Mesendoderm (in vitro differentiated cells): ENCODE results near the gene OR2M4.
"Not testable (repeated sequence)": the region's sequence is repeated elsewhere in the genome, so short reads cannot be mapped to it uniquely, and the experiment has no call there.

Source experiments
- DNase-seq: peaks from one replicate; pipeline ENCODE4 v3.0.0; 2013
- H2AK5ac ChIP-seq: 2 replicates; pipeline ENCODE4 v1.6.1; 2013; ENCODE audit warnings: low read length, inconsistent platforms
- H2BK120ac ChIP-seq: 2 replicates; pipeline ENCODE4 v1.6.1; 2013; ENCODE audit warnings: low read depth, mild to moderate bottlenecking, low read length, moderate library complexity, mixed read lengths
- H2BK15ac ChIP-seq: replicated peaks from 2 replicates; pipeline ENCODE4 v1.6.1; 2013; ENCODE audit warnings: low read depth, mild to moderate bottlenecking, moderate library complexity
- H2BK5ac ChIP-seq: 2 replicates; pipeline ENCODE4 v1.6.1; 2013; ENCODE audit warnings: low read length, inconsistent platforms
- H3K18ac ChIP-seq: 2 replicates; pipeline ENCODE4 v1.6.1; 2013; ENCODE audit warnings: mild to moderate bottlenecking, low read length, mixed read lengths
- H3K23ac ChIP-seq: one replicate; pipeline ENCODE4 v1.6.1; 2013; ENCODE audit warnings: low read length
- H3K27ac ChIP-seq: 2 replicates; pipeline ENCODE4 v1.5.1; 2013; ENCODE audit warnings: low read depth, mild to moderate bottlenecking, inconsistent platforms, low read length, moderate library complexity
- H3K27me3 ChIP-seq: 2 replicates; pipeline ENCODE4 v1.6.1; 2013; ENCODE audit warnings: low read length, control low read depth, mild to moderate bottlenecking, inconsistent platforms; ENCODE audit not compliant: insufficient read depth, poor library complexity
- H3K36me3 ChIP-seq: 2 replicates; pipeline ENCODE4 v1.6.1; 2013; ENCODE audit warnings: low read length, inconsistent platforms; ENCODE audit not compliant: control insufficient read depth, insufficient read depth
- H3K4ac ChIP-seq: one replicate; pipeline ENCODE4 v1.6.1; 2013; ENCODE audit warnings: low read depth, mild to moderate bottlenecking, low read length, moderate library complexity
- H3K4me1 ChIP-seq: 2 replicates; pipeline ENCODE4 v1.6.1; 2013; ENCODE audit warnings: low read depth, low read length, inconsistent platforms; ENCODE audit not compliant: control insufficient read depth
- H3K4me2 ChIP-seq: 2 replicates; pipeline ENCODE4 v1.6.1; 2013; ENCODE audit warnings: low read length
- H3K4me3 ChIP-seq: 2 replicates; pipeline ENCODE4 v1.5.1; 2013; ENCODE audit warnings: mild to moderate bottlenecking, low read length
- H3K56ac ChIP-seq: one replicate; pipeline ENCODE4 v1.6.1; 2013; ENCODE audit warnings: low read length
- H3K79me1 ChIP-seq: 2 replicates; pipeline ENCODE4 v1.6.1; 2013; ENCODE audit warnings: low read length, inconsistent platforms
- H3K79me2 ChIP-seq: 2 replicates; pipeline ENCODE4 v1.6.1; 2013; ENCODE audit warnings: mild to moderate bottlenecking, low read length; ENCODE audit not compliant: control insufficient read depth, insufficient read depth
- H3K9ac ChIP-seq: 2 replicates; pipeline ENCODE4 v1.6.1; 2013; ENCODE audit warnings: low read length, inconsistent platforms
- H4K5ac ChIP-seq: one replicate; pipeline ENCODE4 v1.6.1; 2013; ENCODE audit warnings: low read length
- H4K8ac ChIP-seq: one replicate; pipeline ENCODE4 v1.6.1; 2013; ENCODE audit warnings: low read depth, mild to moderate bottlenecking, control low read depth, low read length, moderate library complexity
- WGBS: extraction: QIAGEN DNeasy Blood & Tissue Kit; methylation state at CpG from one replicate; pipeline ENCODE4 v1.1.7; 2013; ENCODE audit warnings: low lambda C conversion rate, missing lambda C conversion rate; ENCODE audit not compliant: insufficient coverage; ENCODE audit errors: extremely low coverage; 5-methylcytosine and 5-hydroxymethylcytosine counted together

The OR2M4 gene

DNA sequence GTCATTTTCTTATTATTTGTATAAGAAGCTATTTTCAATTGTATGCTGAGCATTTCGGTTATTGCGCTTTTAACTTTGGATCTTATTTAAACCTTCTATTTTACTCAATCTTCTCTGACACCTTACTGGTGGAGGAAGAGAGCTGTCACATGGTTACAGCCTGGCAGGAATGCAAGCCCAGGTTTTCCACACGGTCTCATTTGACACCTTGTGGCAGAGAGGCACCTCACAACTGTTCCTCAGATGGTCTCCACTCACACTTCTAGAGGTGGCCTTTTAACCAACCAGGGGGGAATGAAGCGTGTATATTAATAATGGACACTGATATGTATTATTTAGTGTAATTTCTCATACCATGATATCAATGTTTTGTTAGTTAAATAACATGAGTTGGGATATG is 37.0 kb downstream of the OR2M4 start:
- Histone ChIP-seq H3K36me3 (no peaks in the 10 kb centered on the region), H2BK120ac (no peak overlapping the region), H3K56ac (no peak overlapping the region), H3K79me1 (no peaks in the 10 kb centered on the region), H4K5ac (no peak overlapping the region), H3K79me2 (no peaks in the 10 kb centered on the region), H3K4me2 (no peak overlapping the region), H3K4ac (no peak overlapping the region), H2AK5ac (no peak overlapping the region), H3K23ac (no peak overlapping the region), H3K4me3 (no peak overlapping the region), H3K9ac (no peak overlapping the region), H2BK15ac (no peak overlapping the region), H4K8ac (no peak overlapping the region), H3K27me3 (no peaks in the 10 kb centered on the region), H3K4me1 (no peaks in the 10 kb centered on the region), H3K27ac (no peak overlapping the region), H2BK5ac (no peak overlapping the region), H3K18ac (no peak overlapping the region)
- no peak for DNase-seq
- WGBS: no CpG with 5 or more reads among the region's 4 CpGs

DNA sequence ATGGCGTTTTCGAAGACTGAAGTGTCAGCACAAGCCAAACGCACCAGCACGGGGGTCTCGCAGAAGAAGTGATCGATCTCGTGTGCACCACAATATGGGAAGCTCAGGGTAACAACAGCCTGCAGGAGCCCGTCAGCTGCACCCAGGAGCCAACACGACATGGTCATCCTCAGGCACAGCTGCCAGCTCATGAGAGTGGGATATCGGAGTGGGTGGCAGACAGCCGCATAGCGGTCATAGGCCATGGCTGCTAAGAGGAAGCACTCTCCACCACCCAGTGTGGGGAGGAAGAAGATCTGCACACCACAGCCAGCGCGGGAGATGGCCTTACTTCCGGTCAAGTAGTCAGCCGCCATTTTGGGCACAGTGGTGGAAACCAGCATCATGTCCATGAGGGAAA is 42.0 kb downstream of the OR2M4 start:
- H3K4me3 ChIP-seq, H2BK15ac ChIP-seq, H3K27me3 ChIP-seq, H3K4me2 ChIP-seq, H3K56ac ChIP-seq, H2BK5ac ChIP-seq, H4K5ac ChIP-seq, DNase-seq, H3K27ac ChIP-seq, H3K18ac ChIP-seq, H3K4ac ChIP-seq, H3K4me1 ChIP-seq, H3K79me2 ChIP-seq, H3K79me1 ChIP-seq, H2AK5ac ChIP-seq, H3K9ac ChIP-seq, H4K8ac ChIP-seq, H3K36me3 ChIP-seq, H3K23ac ChIP-seq, H2BK120ac ChIP-seq: not testable (repeated sequence)
- WGBS: no CpG with 5 or more reads among the region's 16 CpGs

DNA sequence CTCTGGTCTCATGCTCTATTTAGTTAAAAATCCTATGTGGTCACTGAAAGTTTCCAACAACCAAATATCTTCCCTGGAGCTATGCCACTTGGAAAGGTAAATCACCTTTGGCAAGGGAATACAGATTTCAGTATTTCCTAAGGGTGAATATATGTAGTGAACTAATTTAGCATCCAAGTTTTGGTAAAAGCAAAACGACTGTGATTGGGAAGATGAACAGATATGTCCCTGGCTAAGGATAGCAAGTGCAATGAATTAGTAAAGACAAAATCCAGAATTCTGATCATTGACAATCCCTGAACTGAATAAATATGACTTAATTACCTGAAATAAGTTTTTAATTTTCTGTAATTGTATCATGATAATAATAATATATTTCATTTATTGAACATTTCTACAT is 46.7 kb downstream of the OR2M4 start, which contains the start of gene OR2T33:
Gene OR2T33, minus strand, starts transcription at position 101 of the 400 bp plus-strand sequence. CDS start 4,162 bp downstream, outside the sequence.
- no peak within 1 kb of the TSS for H2BK120ac ChIP-seq
- no peak within 1 kb of the TSS for H3K9ac ChIP-seq
- H2BK15ac ChIP-seq: no peak within 1 kb of the TSS
- no peaks in the 10 kb centered on the region for H3K79me2 ChIP-seq
- no peak for DNase-seq
- no peak within 1 kb of the TSS for H3K4me2 ChIP-seq
- no peak within 1 kb of the TSS for H3K18ac ChIP-seq
- H2BK5ac ChIP-seq: no peak within 1 kb of the TSS
- no peaks in the 10 kb centered on the region for H3K27me3 ChIP-seq
- no peaks in the 10 kb centered on the region for H3K4me1 ChIP-seq
- no peak within 1 kb of the TSS for H4K5ac ChIP-seq
- no peak within 1 kb of the TSS for H3K23ac ChIP-seq
- no peak within 1 kb of the TSS for H3K4me3 ChIP-seq
- H3K56ac ChIP-seq: no peak within 1 kb of the TSS
- H3K36me3 ChIP-seq: no peaks in the 10 kb centered on the region
- no peak within 1 kb of the TSS for H4K8ac ChIP-seq
- H3K27ac ChIP-seq: no peak within 1 kb of the TSS
- WGBS: no CpG with 5 or more reads among the region's 1 CpG
- H2AK5ac ChIP-seq: no peak within 1 kb of the TSS
- H3K79me1 ChIP-seq: no peaks in the 10 kb centered on the region
- no peak within 1 kb of the TSS for H3K4ac ChIP-seq

DNA sequence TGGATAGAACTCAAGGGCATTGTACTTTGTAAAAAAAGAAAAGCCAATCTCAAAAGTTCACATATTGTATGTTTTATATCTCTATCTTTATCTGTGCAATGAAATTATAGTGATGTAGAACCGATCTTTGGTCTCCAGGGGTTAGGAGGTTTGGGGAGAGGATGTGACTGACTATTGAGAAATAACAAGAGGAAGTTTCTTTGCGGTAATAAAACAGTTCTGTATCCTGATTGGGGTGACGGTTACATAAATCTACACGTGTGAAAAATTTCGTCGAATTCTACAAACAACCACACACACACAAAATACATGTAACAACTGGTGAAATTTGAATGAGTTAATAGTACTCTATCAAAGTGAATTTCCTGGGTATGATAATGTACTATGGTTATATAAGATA is 57.2 kb downstream of the OR2M4 start:
- H3K18ac ChIP-seq: no peak overlapping the region
- no peak for DNase-seq
- no peak overlapping the region for H2AK5ac ChIP-seq

More for the DNA sequence above, 57.2 kb downstream of the OR2M4 start:
- Histone ChIP-seq H4K5ac (no peak overlapping the region), H3K27ac (no peak overlapping the region), H3K4me1 (no peaks in the 10 kb centered on the region), H2BK120ac (no peak overlapping the region), H3K9ac (no peak overlapping the region), H2BK15ac (no peak overlapping the region), H3K4ac (no peak overlapping the region), H3K36me3 (no peaks in the 10 kb centered on the region), H3K27me3 (no peaks in the 10 kb centered on the region), H3K79me2 (no peaks in the 10 kb centered on the region), H3K79me1 (no peaks in the 10 kb centered on the region), H3K4me3 (no peak overlapping the region), H4K8ac (no peak overlapping the region), H3K56ac (no peak overlapping the region), H3K23ac (no peak overlapping the region), H3K4me2 (no peak overlapping the region), H2BK5ac (no peak overlapping the region)
- no CpG with 5 or more reads among the region's 6 CpGs for WGBS
